WTC11 (cell line): Measurements from ENCODE around the gene HAND2.

Experiments used
- CREB1 ChIP-seq: sonication (generic); formaldehyde crosslinking; IDR thresholded peaks from 2 replicates; pipeline ENCODE4 v1.8.0; 2023; ENCODE audit warnings: mild to moderate bottlenecking, missing genetic modification reagents
- FOXJ3 ChIP-seq: sonication (generic); formaldehyde crosslinking; IDR thresholded peaks from 2 replicates; pipeline ENCODE4 v1.9.0; 2021; ENCODE audit warnings: missing genetic modification reagents, mild to moderate bottlenecking, borderline replicate concordance
- ZNF317 ChIP-seq: sonication (generic); formaldehyde crosslinking; IDR thresholded peaks from 2 replicates; pipeline ENCODE4 v1.8.1; 2023; ENCODE audit warnings: low read depth, mild to moderate bottlenecking, moderate library complexity, missing genetic modification reagents, borderline replicate concordance
- TF ChIP-seq, protein P1 (sequence below): fragments of 200-600 bp; IDR thresholded peaks from 2 replicates; pipeline ENCODE4 v1.8.0; 2022; ENCODE audit warnings: antibody characterized with exemption
- TF ChIP-seq, protein P2 (sequence below): sonication (generic); formaldehyde crosslinking; IDR thresholded peaks from 2 replicates; pipeline ENCODE4 v1.8.1; 2023; ENCODE audit warnings: mild to moderate bottlenecking, moderate library complexity, missing genetic modification reagents

DNA sequence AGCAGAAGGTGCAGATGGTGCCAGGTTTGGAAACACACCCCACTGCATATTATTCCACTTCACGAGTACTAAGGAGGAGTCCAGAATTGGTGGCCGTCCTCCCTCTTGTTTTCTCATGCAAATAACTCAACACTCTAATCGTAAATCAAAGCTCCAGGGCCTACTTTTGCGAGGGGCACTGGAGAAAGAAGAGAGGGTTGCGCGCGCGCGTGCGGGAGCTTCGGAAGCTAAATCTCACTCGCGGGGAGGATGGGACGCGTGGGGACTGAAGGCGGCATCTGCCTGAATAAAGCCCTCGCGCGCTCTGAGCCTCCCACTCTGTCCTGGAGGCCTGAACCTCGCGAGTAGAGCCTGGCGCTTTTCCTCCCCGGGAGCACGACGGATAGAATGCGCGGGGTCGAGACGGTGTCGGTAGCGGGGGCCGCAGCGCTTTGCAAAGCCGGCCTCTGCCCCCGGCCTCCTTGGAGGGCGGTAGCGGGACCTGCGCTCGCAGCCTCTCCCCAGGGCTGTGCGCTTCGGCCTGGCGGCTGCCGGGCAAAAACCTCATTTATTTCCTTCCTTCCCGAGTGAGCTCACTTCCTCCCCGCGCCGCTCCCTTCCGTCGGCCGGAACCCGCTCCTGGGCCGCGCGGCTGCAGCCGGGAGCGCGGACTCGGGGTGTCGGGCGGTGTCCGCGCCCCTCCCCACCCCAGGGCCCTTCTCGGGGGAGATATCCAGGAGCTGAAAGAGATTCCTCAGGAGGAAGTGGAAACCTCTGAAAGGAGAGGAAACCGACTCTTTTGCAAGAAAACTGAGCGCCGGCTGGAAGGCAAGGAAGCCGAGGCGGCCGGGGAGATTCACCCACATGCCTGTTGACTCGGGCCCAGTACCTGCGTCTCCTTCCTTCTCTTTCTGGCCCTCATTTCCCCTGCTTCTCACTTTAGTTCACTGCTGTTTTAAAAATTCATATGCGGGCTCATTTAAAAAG lies 20.7 kb downstream of the HAND2 start:
- TF ChIP-seq ZNF317: no peak
- TF ChIP-seq, protein P1, sequence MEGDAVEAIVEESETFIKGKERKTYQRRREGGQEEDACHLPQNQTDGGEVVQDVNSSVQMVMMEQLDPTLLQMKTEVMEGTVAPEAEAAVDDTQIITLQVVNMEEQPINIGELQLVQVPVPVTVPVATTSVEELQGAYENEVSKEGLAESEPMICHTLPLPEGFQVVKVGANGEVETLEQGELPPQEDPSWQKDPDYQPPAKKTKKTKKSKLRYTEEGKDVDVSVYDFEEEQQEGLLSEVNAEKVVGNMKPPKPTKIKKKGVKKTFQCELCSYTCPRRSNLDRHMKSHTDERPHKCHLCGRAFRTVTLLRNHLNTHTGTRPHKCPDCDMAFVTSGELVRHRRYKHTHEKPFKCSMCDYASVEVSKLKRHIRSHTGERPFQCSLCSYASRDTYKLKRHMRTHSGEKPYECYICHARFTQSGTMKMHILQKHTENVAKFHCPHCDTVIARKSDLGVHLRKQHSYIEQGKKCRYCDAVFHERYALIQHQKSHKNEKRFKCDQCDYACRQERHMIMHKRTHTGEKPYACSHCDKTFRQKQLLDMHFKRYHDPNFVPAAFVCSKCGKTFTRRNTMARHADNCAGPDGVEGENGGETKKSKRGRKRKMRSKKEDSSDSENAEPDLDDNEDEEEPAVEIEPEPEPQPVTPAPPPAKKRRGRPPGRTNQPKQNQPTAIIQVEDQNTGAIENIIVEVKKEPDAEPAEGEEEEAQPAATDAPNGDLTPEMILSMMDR: no peak
- TF ChIP-seq, protein P2, sequence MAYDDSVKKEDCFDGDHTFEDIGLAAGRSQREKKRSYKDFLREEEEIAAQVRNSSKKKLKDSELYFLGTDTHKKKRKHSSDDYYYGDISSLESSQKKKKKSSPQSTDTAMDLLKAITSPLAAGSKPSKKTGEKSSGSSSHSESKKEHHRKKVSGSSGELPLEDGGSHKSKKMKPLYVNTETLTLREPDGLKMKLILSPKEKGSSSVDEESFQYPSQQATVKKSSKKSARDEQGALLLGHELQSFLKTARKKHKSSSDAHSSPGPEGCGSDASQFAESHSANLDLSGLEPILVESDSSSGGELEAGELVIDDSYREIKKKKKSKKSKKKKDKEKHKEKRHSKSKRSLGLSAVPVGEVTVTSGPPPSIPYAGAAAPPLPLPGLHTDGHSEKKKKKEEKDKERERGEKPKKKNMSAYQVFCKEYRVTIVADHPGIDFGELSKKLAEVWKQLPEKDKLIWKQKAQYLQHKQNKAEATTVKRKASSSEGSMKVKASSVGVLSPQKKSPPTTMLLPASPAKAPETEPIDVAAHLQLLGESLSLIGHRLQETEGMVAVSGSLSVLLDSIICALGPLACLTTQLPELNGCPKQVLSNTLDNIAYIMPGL (CRISPR knock-in tag): no peak
- no peak for TF ChIP-seq CREB1 (CRISPR knock-in tag)
- no peak for TF ChIP-seq FOXJ3 (CRISPR knock-in tag)
